ENCODE results near the gene ARHGAP45. TPM values are rescaled to one million over a fixed set of nuclear protein-coding genes. Genes with fewer than 3 reads are reported as not detected.

ARHGAP45 gene
- total RNA-seq, 4 donors from 2014 or later, result 82.6 to 187 (median 118) TPM

DNA sequence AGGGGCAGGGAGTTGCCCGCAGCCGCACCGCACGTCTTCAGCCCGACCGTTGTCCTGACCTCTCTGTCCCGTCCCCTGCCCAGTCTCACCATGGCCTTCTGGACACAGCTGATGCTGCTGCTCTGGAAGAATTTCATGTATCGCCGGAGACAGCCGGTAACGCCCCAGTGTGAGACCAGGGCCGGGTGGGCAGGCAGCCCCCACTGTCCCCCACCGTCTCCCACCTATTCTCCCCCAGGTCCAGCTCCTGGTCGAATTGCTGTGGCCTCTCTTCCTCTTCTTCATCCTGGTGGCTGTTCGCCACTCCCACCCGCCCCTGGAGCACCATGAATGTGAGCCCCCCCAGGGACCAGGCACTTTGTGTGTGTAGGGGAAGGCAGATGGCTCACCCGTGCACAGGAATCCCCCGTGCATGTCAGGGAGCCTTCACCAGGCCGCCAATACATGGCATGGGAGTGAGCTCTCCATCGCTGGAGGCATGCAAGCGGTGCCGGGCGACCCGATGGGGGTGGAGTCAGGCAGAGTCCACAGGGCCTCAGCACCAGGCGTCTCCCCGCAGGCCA, 25.6 kb upstream of the ARHGAP45 start:
- peak overlapping the region in 3 of 4 donors; percentile 57 to 88 (median 69) for H3K27ac ChIP-seq
- no peaks in the 10 kb centered on the region for H3K27me3 ChIP-seq
- H3K36me3 ChIP-seq, result peaks cover 0 to 3% (median 0%) of the 10 kb centered on the region in 3 donors
- DNase-seq, result no peak
- H3K9me3 ChIP-seq, result no peaks in the 10 kb centered on the region
- H3K4me3 ChIP-seq, result peak overlapping the region; percentile 47 to 67 (median 60)
- peaks cover 3 to 46% (median 21%) of the 10 kb centered on the region in 4 donors for H3K4me1 ChIP-seq
- TF ChIP-seq CTCF (IDR thresholded peaks at IDR 0.05) (no peak), POLR2A (IDR thresholded peaks at IDR 0.05) (no peak)

DNA sequence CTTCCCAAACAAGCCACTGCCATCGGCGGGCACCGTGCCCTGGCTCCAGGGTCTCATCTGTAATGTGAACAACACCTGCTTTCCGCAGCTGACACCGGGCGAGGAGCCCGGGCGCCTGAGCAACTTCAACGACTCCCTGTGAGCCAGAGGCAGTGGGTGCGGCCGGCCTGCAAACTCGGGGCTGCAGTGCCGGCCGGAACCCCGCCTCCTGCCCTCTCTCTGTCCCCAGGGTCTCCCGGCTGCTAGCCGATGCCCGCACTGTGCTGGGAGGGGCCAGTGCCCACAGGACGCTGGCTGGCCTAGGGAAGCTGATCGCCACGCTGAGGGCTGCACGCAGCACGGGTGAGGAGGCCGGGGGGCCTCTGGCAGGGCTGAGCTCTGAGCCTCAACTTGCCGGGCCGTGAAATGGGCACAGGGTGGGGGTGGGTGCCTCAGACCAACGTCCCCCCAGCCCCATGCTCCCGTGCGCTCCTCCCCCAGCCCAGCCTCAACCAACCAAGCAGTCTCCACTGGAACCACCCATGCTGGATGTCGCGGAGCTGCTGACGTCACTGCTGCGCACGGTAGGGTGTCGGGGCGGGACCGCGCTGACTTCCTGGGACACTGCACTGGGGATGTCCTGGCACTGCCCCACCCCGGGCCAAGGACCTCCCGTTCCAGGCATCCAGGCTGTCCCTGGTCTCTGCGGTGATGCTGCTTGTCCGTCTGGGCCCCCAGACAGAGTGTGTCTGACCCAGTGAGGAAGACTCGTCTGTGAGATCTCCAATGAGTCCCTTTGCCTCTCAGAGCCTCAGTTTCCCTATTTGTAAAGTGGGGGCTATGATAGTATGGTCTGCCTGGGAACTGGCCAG, 24.9 kb upstream of the ARHGAP45 start:
- peaks cover 3 to 46% (median 24%) of the 10 kb centered on the region in 4 donors for H3K4me1 ChIP-seq
- H3K4me3 ChIP-seq, result peak overlapping the region in 3 of 4 donors; percentile 41 to 62 (median 58)
- TF ChIP-seq CTCF (IDR thresholded peaks at IDR 0.05) (no peak), POLR2A (IDR thresholded peaks at IDR 0.05) (peak in 1 of 2 donors; percentile 56)
- peaks cover 0 to 3% (median 0%) of the 10 kb centered on the region in 3 donors for H3K36me3 ChIP-seq
- DNase-seq, result peak in 2 of 3 donors; percentile 90
- H3K9me3 ChIP-seq, result no peaks in the 10 kb centered on the region
- H3K27ac ChIP-seq, result peak overlapping the region in 2 of 4 donors; percentile 57 to 69
- H3K27me3 ChIP-seq, result no peaks in the 10 kb centered on the region

DNA sequence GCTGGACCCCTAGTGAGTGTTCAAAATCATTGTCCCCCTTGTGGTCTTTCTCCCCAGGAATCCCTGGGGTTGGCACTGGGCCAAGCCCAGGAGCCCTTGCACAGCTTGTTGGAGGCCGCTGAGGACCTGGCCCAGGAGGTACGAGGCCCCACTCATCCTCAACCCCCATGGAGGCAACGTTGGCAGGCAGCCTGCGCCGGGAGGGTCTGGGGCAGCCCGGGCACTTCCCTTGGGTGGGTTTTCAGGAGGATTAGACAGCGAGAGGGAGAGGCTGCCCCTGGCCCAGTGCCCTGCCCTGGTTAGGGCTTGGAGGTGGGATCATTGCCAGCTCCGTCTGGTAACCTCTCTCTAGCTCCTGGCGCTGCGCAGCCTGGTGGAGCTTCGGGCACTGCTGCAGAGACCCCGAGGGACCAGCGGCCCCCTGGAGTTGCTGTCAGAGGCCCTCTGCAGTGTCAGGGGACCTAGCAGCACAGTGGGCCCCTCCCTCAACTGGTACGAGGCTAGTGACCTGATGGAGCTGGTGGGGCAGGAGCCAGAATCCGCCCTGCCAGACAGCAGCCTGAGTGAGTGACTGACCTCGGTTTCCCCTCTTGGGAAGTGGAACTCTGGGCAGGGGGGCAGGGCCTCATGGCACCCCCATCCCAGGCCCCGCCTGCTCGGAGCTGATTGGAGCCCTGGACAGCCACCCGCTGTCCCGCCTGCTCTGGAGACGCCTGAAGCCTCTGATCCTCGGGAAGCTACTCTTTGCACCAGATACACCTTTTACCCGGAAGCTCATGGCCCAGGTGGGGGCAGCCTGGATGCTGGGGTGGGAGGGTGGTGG, 24.1 kb upstream of the ARHGAP45 start:
- Histone ChIP-seq H3K9me3 (no peaks in the 10 kb centered on the region), H3K27ac (peak overlapping the region in 2 of 4 donors; percentile 57 to 69), H3K27me3 (no peaks in the 10 kb centered on the region), H3K4me3 (peak overlapping the region in 2 of 4 donors; percentile 41 to 58), H3K36me3 (peaks cover 0 to 5% (median 0%) of the 10 kb centered on the region in 3 donors), H3K4me1 (peaks cover 3 to 46% (median 22%) of the 10 kb centered on the region in 4 donors)
- TF ChIP-seq POLR2A (IDR thresholded peaks at IDR 0.05) (no peak), CTCF (IDR thresholded peaks at IDR 0.05) (peak in 1 of 6 experiments; percentile 5)
- peak in 1 of 3 donors; percentile 54 for DNase-seq

DNA sequence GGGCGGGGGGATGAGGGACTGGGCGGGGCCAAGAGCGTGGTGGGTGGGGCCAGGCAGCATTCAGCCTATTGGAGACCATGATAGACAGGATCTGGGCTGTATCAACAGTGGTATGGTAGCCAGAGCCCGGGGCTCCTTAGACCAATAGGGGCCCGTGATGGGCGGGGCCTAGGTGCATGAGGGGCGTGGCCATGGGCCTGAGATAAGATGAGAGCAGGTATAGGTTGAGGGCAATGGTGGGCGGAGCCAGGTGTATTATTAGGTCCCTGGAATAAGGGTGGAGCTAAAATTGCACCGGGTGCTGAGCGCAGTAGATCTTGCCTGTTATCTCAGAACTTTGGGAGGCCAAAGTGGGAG, 21.7 kb upstream of the ARHGAP45 start:
- peak in 2 of 3 donors; percentile 69 to 77 for DNase-seq
- Histone ChIP-seq H3K4me1 (peaks cover 3 to 27% (median 12%) of the 10 kb centered on the region in 4 donors), H3K36me3 (peaks cover 0 to 5% (median 0%) of the 10 kb centered on the region in 3 donors), H3K27me3 (no peaks in the 10 kb centered on the region), H3K27ac (no peak overlapping the region), H3K9me3 (no peaks in the 10 kb centered on the region), H3K4me3 (no peak overlapping the region)
- TF ChIP-seq POLR2A (IDR thresholded peaks at IDR 0.05), result no peak
- no peak for TF ChIP-seq CTCF (IDR thresholded peaks at IDR 0.05)

GRCh38 chr19:1046117-1046626, 20.8 kb upstream of the ARHGAP45 start:
- Histone ChIP-seq H3K4me1 (peaks cover 3 to 19% (median 9%) of the 10 kb centered on the region in 4 donors), H3K9me3 (no peaks in the 10 kb centered on the region), H3K36me3 (peaks cover 0 to 5% (median 0%) of the 10 kb centered on the region in 3 donors), H3K27me3 (no peaks in the 10 kb centered on the region), H3K27ac (no peak overlapping the region), H3K4me3 (no peak overlapping the region)
- TF ChIP-seq POLR2A (IDR thresholded peaks at IDR 0.05) (no peak), CTCF (IDR thresholded peaks at IDR 0.05) (no peak)
- DNase-seq, result no peak

Measured in Peyer's patch (tissue), 4 donors.